GM21447 (cell line): Measurements from ENCODE around the gene DUSP10.

Experiments used
- ATAC-seq: cut with Tn5 transposase; IDR thresholded peaks from one replicate; pipeline ENCODE4 v1.9.1; 2021; ENCODE audit not compliant: unreplicated experiment

The DUSP10 gene

DNA sequence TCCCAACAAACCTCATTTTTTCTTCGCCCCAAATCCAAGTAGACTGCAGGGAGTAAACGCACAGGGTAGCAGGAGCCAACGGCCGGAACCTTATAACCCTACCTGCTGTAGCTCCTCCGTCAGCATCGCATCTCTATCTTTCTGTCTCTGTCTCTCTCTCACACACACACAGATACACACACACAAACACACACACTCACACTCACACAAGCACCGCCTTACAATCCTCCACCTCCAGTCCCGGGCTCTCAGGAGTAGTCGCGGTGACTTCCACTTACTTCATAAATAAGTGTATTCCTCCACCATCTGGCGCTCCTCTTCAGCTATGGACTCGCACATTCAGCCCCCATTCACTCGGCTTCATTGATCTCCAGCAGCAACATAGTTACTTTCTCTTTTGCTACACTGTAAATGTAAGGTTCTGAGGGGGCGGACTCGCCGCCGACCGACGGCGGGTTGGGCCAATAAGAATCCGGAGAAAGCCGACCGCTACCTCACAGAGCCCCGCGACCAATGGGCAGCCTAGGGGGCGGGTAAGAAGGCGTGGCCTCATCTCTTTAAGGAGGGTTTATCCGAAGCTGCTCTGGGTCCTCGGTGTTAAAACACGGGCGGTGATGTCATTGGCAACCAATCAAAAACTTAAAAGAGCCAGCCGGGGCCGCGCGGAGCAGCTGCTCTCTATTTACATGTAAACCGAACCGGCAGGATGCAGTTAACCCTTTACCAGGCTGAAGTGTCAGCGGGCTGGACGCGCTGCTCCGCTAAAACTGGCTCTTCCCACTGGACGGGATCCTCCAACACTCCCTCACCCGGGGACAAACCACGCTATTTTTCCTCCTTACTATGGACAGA is at the start of gene DUSP10:
Gene DUSP10 (minus strand): TSS at position 387 of the 852 bp plus-strand sequence. CDS start 2,345 bp downstream, outside the sequence.
- peak; percentile 80 for ATAC-seq

DNA sequence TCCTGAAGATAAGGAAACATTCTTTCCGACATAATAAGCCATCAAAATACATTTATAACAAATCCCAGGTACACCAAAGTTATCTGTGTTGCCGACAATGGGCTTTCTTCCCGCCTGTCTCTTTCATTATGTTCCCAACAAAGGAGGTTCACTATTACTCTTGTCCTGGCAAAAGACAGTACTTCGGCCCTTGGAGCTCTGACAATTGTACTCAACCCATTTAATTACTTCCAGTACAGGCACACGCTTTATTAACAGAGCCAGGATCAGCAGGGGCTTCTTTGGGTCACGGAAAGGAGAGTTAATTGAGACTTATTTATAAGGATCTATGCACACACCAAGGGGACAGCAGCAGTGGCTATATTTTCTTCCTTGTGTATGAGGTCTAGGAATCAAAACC is 46.6 kb upstream of the DUSP10 start:
- ATAC-seq = no peak

DNA sequence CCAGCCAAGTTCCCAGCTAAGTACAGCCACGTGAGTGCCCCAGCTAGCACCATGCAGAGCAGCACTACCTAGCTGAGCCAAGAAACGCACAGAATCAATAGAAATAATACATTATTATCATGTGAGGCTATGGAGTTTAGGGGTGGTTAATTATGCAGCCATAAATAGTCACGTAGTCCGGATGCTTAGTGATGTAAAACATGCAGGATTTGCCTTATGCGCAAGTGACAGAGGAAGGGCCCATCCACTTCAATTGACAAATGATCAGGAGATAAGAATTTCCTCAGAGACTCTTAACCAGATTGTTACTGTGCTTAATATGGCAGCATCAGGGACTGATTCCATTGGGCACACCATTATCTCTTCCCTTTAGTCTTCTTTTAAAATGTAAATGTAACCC is 44.8 kb upstream of the DUSP10 start:
- no peak for ATAC-seq

DNA sequence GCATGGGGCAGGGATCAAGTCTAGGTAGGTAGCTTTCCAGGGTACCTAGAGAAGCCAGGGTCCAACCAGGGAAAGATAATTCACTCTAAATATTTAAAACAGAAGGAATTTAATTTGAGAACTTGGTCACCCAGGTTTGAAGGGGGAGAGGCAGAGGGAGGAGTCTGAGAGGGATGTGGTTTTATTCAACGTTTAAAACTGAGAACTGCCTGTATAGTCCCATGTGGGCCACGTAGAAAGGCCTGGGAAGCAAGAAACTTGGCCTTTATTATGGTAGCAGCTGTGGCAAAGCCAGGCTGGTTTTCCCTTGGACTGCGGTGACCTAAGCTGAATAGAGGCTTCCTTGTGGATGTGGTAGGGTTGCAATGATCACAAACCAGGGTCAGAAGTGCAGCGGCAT is 42.0 kb upstream of the DUSP10 start:
- no peak for ATAC-seq

DNA sequence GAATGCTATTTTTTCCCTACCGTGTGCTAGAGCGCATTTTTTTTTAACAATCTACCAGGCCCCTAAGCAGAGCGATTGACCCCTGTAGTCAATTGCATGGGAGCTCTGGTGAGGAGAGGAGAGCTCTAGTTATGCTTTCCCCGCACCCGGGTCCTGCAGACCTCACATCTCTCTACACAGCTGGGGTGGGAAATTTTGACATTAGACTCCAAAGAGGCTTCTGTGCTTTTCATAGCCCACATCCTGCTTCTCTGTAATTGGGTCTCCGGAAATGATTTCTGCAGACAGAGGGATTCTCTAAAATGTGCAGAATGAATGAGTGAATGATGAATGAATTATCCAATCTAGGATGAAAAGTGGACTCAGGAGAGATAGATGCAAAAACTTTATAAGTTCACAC is 41.5 kb upstream of the DUSP10 start:
- ATAC-seq = no peak

DNA sequence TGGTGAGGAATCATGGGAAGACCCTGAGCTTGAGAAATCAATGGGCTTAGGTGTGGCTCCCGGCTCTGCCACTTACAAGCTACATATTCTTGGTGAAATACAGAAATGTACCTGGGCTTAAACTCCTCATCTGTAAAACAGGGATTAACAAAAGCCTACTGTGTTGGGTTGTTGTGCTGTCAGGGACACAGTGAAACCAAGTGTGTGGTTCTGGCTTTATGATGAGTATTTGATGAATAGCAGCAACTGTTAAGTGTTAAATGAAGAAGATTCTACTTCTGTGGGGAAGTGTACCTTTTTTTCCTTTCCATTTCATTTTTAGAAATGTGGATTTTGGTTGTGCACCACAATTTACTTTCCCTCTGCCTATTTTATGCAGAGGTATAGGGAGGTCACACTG is 41.1 kb upstream of the DUSP10 start:
- ATAC-seq = no peak

DNA sequence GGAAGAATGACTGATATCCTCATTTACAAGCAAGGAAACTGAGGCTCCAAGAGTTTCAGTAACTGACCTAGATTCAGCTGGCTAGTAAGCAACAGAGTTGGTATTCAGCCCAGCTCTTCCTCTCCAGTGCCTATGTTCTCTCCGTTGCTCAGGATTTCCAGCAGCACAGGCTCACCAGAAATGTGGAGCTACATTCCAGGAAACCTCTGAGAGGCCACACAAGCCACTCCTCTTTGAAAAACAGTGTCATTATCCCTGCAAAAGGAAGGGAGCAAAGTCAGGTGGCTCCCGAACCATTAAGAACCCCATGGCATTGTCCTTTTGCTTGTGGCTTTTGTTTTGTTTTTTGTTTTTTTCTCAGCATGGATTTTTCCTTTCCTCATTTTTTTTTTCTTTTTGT is 40.6 kb upstream of the DUSP10 start:
- ATAC-seq = no peak

DNA sequence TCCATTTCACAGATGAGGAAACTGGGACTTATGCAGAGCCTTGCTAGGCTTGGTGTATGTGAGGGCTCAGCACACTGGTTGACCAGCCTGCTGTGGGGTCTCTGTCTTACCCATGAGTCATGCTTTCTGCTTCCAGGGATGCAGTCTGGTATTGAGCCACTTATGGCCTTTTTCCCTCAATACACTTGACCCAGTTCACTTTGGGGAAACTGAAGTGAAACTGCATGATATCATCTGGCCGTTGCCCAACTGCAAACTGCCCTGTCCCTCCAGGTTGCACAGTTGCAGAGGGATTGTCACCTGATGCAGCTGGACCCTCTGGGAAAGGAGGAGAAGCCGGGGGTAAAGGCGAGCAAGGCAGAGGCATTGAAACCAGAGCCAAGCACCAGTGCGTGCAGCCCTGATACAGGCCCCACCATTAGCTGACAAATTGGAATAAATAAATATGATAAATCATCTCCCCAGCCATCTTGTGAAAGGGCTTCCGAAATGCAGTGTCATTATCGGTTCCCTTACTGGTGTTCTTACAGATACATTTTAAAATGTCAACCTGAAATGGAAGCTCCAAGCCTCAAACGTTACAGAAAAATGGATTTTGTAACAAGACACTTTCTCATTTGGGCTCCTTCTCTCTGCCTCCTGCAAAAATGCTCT is 39.3 kb upstream of the DUSP10 start:
- ATAC-seq = no peak

DNA sequence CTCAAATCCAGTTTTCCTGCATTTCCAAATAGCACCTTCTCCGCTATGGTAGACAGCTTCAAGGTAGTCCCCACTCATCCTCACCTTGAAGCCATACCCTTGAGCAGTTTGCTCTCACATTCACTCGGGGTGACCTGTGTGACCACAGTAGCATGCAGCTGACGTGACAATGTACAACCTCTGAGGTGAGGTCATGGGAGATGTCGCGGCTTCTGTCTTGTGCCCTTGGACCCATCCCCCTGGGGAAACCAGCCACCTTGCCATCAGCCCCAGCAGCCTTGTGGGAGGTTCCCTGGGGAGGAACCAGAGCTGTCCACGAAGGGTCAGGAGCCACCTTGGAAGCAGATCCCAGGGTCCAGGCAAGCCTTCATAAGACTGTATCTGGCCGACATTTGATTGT is 38.3 kb upstream of the DUSP10 start:
- ATAC-seq = no peak

DNA sequence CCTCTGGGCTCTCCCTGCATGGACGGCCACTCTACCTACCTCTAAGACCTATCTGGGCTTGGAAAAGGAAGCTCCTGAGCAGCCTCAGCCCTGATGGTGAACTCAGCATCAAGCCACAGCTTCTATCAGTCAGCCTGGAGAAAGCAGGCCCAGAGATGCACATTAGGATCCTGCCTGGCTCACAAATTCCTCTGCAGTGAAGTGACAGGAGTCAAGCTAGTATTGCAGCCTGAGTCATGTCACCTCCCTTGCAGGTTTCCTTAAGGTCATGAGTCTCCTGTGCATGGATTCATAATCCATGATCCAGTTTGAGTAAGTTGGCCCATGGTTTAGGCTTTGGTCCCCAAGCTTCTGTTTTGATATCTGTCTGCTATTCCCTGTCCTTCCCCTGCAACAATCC is 37.9 kb upstream of the DUSP10 start:
- no peak for ATAC-seq

DNA sequence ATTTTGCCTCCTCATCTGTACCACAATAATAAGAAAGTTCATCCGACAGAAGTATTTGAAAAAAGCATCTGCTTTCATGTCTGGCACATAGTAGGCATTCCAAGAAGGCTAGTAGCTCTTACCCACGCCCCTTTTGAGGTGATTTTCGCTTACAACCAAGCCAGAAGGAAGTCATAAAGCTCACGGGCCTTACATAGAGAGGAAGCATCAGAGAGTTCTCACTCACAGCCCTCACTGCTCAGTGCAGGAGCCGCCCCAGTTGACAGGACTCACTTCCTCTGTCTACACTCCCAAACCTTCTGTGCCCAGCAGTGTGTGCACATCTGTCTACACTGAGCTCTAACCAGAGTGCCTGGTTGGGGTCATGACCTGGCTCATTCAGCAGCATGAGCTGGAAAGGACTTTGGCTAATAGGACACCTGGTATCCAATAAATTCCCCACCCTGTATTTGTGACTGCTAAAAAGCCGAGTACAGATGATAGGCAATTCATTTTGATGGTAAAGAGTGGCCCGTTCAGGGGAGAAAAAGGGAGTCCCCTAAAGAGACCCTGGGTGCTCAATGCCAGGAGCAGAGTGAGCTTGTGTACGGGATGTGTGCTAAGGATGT is 36.8 kb upstream of the DUSP10 start:
- peak; percentile 33 for ATAC-seq

DNA sequence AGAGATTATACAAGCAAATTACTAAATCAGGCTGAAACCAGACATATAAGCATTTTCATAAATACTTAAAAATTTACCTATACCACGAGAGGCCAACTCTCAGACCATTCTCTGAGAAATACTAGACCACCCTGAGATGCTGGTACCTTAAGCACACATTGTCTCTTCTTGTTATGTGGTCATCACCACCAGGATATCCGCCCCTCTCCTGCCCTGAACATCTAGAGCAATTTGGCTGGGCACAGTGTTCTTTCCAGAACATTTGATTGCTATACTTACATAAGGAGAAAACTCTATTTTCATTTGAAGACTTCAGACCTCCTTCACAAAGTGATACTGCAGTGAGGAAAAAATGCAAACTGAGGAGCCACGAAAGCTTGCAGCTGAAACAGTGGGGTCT is 36.2 kb upstream of the DUSP10 start:
- ATAC-seq = peak; percentile 24

DNA sequence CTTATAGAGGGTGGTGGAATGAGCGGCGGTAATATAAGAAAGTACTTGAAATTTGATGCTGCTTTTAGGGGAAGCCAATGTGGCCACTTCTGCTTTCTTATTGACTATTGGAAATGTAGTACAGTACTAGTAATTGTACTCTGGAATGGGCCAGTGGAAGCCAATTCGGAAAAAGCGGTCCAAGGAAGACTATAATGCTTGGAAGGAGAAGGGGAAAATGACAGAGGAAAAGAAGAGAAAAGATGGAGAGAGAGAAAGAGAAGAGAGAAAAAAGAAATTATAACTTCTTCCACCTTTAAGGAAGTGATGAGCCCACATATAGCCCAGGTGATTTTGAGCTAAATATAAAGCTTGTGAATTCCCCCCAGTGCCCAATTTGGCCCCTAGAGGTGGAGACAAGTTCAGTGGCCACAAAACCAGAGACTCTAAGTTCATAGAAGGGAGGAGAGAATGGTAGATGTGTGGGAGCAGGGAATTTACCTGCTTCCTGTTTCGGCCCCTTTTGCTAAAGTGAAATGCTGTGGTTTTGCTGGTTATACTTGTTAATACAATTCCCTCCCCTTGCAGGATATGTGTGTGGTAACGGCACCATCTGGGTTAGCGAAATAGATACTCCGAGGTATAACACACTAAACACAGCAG is 35.7 kb upstream of the DUSP10 start:
- ATAC-seq = peak; percentile 63

DNA sequence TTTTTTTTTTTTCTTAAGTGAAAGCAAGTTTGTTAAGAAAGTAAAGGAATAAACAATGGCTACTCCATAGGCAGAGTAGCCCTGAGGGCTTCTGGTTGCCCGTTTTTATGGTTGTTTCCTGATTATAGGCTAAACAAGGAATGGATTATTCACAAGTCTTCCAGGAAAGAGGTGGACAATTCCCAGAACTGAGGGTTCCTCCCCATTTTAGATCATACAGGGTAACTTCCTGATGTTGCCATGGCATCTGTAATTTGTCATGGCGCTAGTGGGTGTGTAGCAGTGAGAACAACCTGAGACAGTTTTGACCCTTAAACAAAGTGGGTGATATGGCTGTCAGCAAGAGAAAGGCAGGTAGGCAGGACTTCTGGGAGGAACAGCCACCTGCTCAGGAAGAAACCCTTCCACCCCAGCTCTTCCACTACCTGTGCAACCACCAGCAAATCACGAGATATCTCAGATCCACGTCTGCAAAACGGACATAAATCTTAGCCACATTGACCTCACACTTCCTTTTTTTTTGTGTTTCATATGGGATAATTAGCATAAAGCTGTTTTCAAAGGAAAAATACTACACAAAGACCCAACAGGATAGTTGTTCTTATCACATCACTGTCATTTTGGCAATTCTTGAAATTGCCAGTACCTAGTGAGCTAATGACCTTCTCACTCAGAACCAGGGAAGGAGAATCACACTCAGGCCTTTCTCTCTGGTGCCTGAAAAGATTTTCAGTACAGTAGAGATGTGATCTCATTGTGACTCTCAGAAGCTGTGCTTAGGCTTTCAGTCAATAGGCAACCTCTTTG is 34.8 kb upstream of the DUSP10 start:
- ATAC-seq = peak; percentile 29

DNA sequence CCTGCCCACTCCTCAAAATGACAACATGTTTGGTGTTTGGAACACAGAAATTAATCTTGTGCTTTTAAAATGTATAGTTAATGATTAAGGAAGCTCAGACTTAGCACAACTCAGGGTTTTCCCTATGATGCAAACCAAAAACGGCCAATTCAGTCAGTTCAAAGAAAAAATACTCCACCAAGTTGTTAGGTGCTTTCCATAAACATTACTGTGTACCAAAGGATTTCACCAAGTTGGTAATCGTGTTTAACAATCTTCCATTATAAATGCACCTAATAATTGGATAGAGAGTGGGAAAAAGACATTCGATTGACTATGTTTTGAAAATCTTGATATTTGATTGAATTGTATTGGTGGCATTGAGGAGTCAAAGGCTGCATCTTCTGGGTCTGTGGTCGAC is 33.3 kb upstream of the DUSP10 start:
- no peak for ATAC-seq

DNA sequence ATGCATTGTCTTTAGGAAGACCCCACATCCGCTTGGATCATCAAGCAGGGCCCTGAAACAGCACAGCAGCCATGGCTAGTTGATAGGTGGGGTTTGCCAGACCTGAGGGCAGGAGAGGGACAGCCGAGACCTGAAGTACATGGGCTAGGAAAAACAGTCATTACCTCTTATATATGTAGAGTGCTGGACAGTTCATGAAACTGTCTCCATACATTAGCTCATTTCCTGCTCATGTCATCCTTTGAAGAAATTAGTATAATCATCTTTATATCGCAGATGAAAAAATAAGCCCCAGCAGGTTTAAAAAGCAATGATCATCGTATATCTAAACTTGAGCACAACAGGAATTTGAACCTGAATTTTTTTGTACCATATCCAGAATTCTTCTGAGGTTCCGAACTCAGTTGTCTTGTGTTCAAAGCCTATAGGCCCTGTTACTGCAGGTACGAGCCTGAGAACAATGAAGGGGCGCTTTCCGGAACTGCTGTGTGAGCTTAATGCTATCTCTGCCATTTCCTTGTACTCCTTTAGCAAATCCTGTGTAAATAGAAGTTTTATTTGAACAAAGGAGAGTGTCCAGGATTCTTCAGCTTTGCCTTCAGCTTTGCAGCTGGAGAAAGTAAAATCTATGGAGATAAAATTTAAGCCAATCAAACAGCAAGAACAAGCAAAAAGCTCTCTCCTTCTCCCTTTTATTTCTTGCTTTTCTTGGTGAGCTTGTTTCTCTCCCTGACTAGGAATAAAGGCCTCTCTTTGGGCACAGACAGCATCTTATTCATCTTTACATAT is 32.4 kb upstream of the DUSP10 start:
- ATAC-seq = no peak

DNA sequence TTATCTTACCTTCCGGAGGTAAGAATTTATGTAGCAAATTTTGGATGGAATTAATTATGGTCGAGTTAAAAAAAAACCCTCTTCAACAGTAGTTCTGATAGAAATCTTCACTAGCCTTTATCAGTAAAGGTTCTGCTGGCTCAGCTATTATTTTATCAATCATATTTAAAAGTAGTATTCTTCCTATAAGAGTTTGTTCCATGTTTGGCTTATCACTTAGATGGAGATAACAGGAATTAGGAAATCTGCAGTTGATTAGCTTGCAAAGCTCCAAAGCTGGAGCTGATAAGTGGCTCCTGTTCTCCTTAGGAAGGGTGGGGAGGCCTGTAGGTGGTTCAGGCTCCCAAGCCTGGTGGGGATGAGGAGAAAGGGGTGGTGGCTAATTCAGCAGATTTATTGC is 31.5 kb upstream of the DUSP10 start:
- ATAC-seq = no peak

DNA sequence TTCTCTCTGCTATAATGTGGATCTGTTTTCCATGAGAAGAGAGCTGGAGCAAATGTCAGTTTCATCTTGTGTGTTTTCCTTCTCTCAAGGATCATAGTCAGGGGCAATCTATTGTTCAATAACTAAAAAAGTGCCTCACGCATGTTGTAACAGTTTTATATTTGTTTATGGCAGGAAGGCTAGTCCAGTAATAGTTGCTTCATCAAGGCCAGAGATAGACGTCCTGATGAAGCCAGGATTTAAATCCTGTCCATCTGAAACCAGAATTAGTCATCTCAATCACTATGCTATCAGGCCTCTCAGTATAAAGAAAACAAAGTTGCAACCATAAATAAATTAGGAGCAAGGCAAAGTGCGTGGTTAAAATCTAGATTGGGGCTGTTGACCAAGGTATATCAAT is 30.2 kb upstream of the DUSP10 start:
- no peak for ATAC-seq

DNA sequence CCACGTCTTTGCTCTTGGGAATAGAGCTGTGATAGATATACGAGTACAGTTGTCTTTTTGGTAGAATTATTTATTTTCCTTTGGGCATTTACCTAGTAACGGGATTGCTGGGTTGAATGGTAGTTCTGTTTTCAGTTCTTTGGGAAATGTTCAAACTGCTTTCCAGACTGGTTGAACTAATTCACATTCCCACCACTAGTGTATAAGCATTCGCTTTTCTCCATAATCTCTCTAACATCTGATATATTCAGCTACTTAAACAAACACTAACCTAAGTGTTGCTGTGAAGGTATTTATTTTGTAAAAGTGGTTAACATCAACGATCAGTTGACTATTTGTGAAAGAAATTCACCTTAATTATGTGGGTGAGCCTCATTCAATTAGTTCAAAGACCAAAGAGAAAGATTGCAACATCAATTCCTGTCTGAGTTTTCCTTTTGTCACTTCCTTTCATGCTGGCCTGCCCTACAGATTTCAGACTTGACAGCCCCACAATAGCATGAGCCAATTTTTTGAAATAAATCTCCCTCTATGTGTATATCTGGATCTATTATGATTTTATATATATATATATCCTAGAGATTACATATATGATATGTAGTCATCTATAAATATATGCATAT is 26.7 kb upstream of the DUSP10 start:
- no peak for ATAC-seq

DNA sequence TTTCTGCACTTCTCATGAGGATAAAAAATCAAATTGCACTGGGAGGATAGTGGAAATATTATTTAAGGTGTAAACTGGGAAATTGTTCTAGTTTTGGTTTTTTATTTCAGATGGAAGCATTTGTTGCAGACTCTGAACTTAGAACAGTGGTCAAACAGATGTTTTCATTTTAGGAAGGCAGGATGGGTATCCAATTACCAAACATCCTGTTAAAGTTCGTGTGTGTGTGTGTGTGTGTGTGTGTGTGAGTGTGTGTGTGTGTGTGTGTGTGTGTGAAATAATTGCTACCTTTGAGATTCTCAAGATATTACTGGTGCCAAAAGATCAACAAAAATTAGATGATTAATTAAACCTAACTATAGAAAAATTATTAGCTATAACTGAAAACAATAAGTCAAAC is 24.3 kb upstream of the DUSP10 start:
- no peak for ATAC-seq
